AG04450 (cell line): ENCODE results near the gene DCUN1D3. TPM values are rescaled to one million over a fixed set of nuclear protein-coding genes. Genes with fewer than 3 reads are reported as not detected.
"Not testable (repeated sequence)": the region's sequence is repeated elsewhere in the genome, so short reads cannot be mapped to it uniquely, and the experiment has no call there.

Experiments
- CTCF ChIA-PET: fragments of 300-600, 350-600 bp; formaldehyde crosslinking; extraction: SDS; loops from one replicate; lab custom pipeline; 2022; ENCODE audit warnings: antibody characterized with exemption, inconsistent platforms; lab: Charles Lee
- POLR2A ChIA-PET: fragments of 350-600 bp; formaldehyde crosslinking; extraction: SDS; loops from one replicate; lab custom pipeline; 2021; ENCODE audit warnings: antibody characterized with exemption, inconsistent platforms; lab: Yijun Ruan, JAX
- DNase-seq: peaks from one replicate; pipeline ENCODE4 v3.0.0-alpha.2; 2011; ENCODE audit warnings: low read depth, low spot score
- H3K27ac ChIP-seq: one replicate; pipeline ENCODE4 v1.5.1; 2012; ENCODE audit warnings: low read depth, low read length, control low read depth
- H3K27me3 ChIP-seq: one replicate; pipeline ENCODE4 v1.6.0; 2012; ENCODE audit warnings: low read length; ENCODE audit not compliant: control insufficient read depth, insufficient read depth
- H3K4me3 ChIP-seq: 2 replicates; pipeline ENCODE4 v1.5.1; 2011; ENCODE audit warnings: mild to moderate bottlenecking, low read depth, low read length, control low read depth
- H3K9me3 ChIP-seq: 2 replicates; pipeline ENCODE4 v1.5.1; 2012; ENCODE audit warnings: low read length; ENCODE audit not compliant: control insufficient read depth, insufficient read depth
- polyA plus RNA-seq: library from polyadenylated mRNA; depleted of rRNA; stranded (reverse); fragments of >200 nt; gene quantifications from 2 replicates; pipeline ENCODE4 v1.2.3, GENCODE V29; 2011
- TF ChIP-seq, protein P1 (sequence below): IDR thresholded peaks from 2 replicates; pipeline ENCODE4 v1.5.1; 2011; ENCODE audit warnings: low read depth, low read length, control low read depth, inconsistent platforms

Gene DCUN1D3
- polyA plus RNA-seq, 1 experiment = 11.3 TPM

DNA sequence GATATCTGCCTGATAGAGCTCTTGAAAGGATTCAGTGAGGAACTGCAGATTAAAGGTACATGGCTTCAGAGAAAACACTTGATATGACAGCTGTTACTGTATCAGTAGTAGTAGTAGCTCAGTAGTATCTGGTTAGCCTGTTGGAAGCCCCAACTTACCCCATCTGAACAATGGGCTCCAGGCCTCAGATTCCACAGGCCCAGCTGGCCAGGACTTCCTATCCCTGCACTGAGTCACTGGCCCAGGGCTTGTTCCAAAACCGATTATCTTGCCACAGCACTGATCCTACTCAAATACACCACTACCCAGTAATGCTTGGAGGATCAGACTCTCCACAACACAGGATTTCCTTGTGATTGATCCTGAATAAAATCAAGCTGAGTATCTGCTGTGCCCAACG is 32.6 kb downstream of the DCUN1D3 start:
- DNase-seq = no peak
- Histone ChIP-seq H3K9me3 (no peaks in the 10 kb centered on the region), H3K4me3 (no peak overlapping the region), H3K27me3 (no peaks in the 10 kb centered on the region), H3K27ac (no peak overlapping the region)
- TF ChIP-seq, protein P1, sequence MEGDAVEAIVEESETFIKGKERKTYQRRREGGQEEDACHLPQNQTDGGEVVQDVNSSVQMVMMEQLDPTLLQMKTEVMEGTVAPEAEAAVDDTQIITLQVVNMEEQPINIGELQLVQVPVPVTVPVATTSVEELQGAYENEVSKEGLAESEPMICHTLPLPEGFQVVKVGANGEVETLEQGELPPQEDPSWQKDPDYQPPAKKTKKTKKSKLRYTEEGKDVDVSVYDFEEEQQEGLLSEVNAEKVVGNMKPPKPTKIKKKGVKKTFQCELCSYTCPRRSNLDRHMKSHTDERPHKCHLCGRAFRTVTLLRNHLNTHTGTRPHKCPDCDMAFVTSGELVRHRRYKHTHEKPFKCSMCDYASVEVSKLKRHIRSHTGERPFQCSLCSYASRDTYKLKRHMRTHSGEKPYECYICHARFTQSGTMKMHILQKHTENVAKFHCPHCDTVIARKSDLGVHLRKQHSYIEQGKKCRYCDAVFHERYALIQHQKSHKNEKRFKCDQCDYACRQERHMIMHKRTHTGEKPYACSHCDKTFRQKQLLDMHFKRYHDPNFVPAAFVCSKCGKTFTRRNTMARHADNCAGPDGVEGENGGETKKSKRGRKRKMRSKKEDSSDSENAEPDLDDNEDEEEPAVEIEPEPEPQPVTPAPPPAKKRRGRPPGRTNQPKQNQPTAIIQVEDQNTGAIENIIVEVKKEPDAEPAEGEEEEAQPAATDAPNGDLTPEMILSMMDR = no peak
- CTCF ChIA-PET = interaction anchor here (1.1 to 2.0 kb wide), 4 partner anchors 17 to 433 kb away, joined by 3 to 8 read pairs (median 4); partner anchors contain the start of genes ERI2 and REXO5
- POLR2A ChIA-PET = no interaction called here

DNA sequence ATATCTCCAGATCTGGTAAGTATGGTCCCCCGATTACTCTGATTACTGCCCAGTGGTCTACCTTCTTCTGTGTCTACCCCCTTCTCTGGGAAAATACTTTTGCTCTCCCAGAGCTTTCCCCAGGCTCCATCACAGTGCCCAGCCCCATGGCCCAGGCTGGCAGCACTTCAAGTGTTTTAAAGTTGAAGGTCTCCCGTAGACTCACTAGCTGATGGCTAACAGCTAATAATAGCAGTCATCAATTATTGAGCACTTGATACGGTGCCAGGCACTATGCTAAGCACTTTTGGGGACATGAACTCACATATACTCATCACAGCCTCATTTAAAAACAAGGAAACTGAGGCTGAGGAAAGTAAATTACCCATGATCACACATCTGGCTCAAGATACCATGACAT is 33.4 kb downstream of the DCUN1D3 start:
- TF ChIP-seq, protein P1 = no peak
- no peak for DNase-seq
- H3K4me3 ChIP-seq = no peak overlapping the region
- ChIA-PET CTCF (interaction anchor here (0.6 to 3.3 kb wide), 4 partner anchors 16 to 682 kb away, joined by 3 to 34 read pairs (median 4); no protein-coding TSS in a partner anchor), POLR2A (interaction anchor here (1.4 kb wide), 1 partner anchor 15 kb away, joined by 4 read pairs; no protein-coding TSS in a partner anchor)
- no peaks in the 10 kb centered on the region for H3K27me3 ChIP-seq
- H3K27ac ChIP-seq = peak overlapping the region; percentile 96
- H3K9me3 ChIP-seq = no peaks in the 10 kb centered on the region

DNA sequence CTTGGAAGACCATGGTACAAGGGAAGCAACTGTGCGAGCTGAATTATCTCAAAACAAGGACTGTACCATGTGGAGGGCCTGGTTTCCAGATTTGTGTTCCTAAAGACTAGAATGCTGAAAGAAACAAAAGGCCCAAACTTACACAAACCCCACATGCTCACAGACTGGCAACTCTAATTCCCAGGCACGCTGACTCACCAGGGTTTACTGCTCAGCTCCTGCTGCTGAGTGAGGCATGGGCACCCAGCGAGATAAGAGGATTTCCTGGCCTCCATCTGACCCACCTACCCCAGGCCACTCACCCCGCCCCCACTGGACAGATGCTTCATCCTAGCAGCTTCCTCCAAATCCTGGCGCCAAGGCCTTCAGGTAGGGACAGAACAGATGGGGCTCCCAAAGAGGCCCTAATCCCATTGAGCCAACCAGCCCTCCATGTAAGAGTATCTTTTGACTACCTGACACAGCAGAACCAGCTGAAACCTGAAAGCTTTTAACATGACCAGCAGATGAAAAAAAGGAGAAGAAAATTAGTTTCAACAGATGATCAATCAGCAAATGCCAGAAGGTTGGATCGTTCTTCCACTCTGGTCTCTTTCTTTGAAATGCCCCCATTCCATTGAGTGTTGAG is 33.9 kb downstream of the DCUN1D3 start:
- ChIA-PET CTCF (interaction anchor here (0.6 to 3.3 kb wide), 5 partner anchors 14 to 682 kb away, joined by 3 to 34 read pairs (median 4); no protein-coding TSS in a partner anchor), POLR2A (interaction anchor here (1.4 kb wide), 1 partner anchor 15 kb away, joined by 4 read pairs; no protein-coding TSS in a partner anchor)
- H3K27me3 ChIP-seq = no peaks in the 10 kb centered on the region
- H3K27ac ChIP-seq = peak overlapping the region; percentile 96
- H3K9me3 ChIP-seq = no peaks in the 10 kb centered on the region
- H3K4me3 ChIP-seq = no peak overlapping the region
- TF ChIP-seq, protein P1 = no peak
- no peak for DNase-seq

DNA sequence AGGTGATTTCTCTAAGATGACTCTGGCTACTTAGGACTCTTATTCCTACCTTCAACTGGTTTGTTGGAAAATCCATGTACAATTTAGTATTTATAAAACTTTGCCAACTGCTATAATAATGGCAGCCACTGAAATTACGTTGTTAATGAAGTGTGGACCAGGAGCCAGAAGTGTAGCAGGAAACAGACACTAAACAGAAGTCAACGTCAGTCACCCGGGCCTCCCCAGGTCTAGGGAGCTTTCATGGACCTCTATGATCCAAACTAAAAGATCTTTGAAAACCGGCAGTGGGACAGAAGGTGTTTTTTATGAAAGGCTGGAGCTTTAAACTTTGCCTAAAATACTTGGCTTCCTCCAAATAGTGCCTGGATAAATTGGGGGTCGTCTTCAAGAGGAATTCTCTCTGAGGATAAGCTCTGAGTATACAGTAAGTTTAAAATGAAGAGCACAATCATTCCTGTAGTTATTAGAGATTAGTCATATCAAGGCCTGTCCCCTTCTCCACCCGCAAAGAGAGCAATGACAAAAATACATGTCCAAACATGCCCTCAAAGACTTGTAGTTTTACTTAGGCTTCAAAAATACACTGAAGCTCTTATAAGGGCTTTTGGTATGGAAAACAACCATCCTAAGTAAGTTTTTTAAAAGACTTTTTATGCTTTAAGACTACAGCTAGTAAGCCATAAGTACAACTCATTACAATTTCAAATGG is 34.6 kb downstream of the DCUN1D3 start:
- no peak for DNase-seq
- no peaks in the 10 kb centered on the region for H3K9me3 ChIP-seq
- TF ChIP-seq, protein P1 = no peak
- peak overlapping the region; percentile 96 for H3K27ac ChIP-seq
- CTCF ChIA-PET = interaction anchor here (0.7 to 3.3 kb wide), 4 partner anchors 14 to 219 kb away, joined by 3 to 34 read pairs (median 4); no protein-coding TSS in a partner anchor
- no peaks in the 10 kb centered on the region for H3K27me3 ChIP-seq
- H3K4me3 ChIP-seq = no peak overlapping the region
- POLR2A ChIA-PET = interaction anchor here (1.4 kb wide), 1 partner anchor 14 kb away, joined by 4 read pairs; no protein-coding TSS in a partner anchor

DNA sequence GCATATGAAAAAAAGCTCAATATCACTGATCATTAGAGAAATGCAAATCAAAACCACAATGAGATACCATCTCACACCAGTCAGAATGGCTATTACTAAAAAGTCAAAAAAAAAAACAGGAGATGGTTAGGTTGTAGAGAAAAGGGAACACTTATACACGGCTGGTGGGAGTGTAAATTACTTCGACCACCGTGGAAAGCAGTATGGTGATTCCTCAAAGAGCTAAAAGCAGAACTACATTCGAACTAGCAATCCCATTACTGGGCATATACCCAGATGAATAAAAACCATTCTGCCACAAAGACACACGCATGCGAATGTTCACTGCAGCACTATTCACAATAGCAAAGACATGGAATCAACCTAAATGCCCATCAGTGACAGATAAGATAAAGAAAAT is 35.8 kb downstream of the DCUN1D3 start:
- POLR2A ChIA-PET = interaction anchor here (0.6 kb wide), 1 partner anchor 36 kb away, joined by 3 read pairs; the partner anchor contains the start of gene LYRM1
- CTCF ChIA-PET = interaction anchor here (0.6 to 3.3 kb wide), 3 partner anchors 13 to 479 kb away, joined by 3 to 34 read pairs (median 4); no protein-coding TSS in a partner anchor
- H3K27ac ChIP-seq = not testable (repeated sequence)

More for the DNA sequence above, 35.8 kb downstream of the DCUN1D3 start:
- not testable (repeated sequence) for H3K4me3 ChIP-seq, DNase-seq, H3K9me3 ChIP-seq, H3K27me3 ChIP-seq
